ENCODE data around the gene PIANP. TPM values are rescaled to one million over a fixed set of nuclear protein-coding genes. Genes with fewer than 3 reads are reported as not detected.

Gene PIANP, protein sequence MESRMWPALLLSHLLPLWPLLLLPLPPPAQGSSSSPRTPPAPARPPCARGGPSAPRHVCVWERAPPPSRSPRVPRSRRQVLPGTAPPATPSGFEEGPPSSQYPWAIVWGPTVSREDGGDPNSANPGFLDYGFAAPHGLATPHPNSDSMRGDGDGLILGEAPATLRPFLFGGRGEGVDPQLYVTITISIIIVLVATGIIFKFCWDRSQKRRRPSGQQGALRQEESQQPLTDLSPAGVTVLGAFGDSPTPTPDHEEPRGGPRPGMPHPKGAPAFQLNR
- not detected in 2 replicates for total RNA-seq (2021)
- Bru-seq, nascent RNA, result not detected
- BruChase-seq, experiment 1, labeled RNA remaining after a 2-hour chase, result not detected
- not detected for BruChase-seq, experiment 2, labeled RNA remaining after a 6-hour chase
- long read RNA-seq, result 0 reads

GRCh38 chr12:6700646-6701051 lies at the start of gene PIANP:
Gene PIANP (minus strand): TSS chr12:6700815. CDS start chr12:6698061, 2,754 bp downstream.
- TF ChIP-seq EZH2 (IDR thresholded peaks at IDR 0.05; ENCODE audit: low read depth), result 0 out of 2 replicates have a peak, but pooled peaks have one; percentile 35
- no peak for TF ChIP-seq CTCF (conservative IDR thresholded peaks at IDR 0.05)
- H2AFZ ChIP-seq, result no peak within 1 kb of the TSS
- peaks cover 64% of the 10 kb centered on the region for H3K27me3 ChIP-seq (ENCODE audit: insufficient read depth, low read depth)
- H3K4me1 ChIP-seq (replicated peaks; ENCODE audit: insufficient read depth), result no peaks in the 10 kb centered on the region
- no peaks in the 10 kb centered on the region for H4K20me1 ChIP-seq (ENCODE audit: insufficient read depth)
- no peak for DNase-seq
- no peak within 1 kb of the TSS for H3K4me3 ChIP-seq
- H3K4me2 ChIP-seq, result peak within 1 kb of the TSS; percentile 31; the same call in 1 of the 2 replicates
- BruUV-seq (replicated peaks), result no TSS peak
- H3K27ac ChIP-seq, result no peak within 1 kb of the TSS
- H3K9me2 ChIP-seq (ENCODE audit: insufficient read depth), result no peaks in the 10 kb centered on the region
- peaks cover 10% of the 10 kb centered on the region for H3F3A ChIP-seq (ENCODE audit: insufficient read depth, low read depth)
- intact Hi-C loops (cut with micrococcal nuclease; ENCODE audit: unreplicated experiment), result no loop called here
- no peaks in the 10 kb centered on the region for H3K36me3 ChIP-seq (ENCODE audit: low read depth)
- no peaks in the 10 kb centered on the region for H3K9me3 ChIP-seq (ENCODE audit: insufficient read depth, low read depth)
- ChIA-PET CTCF (no interaction called here), POLR2A (ENCODE audit: unreplicated experiment) (no interaction called here)
- H3K79me2 ChIP-seq (ENCODE audit: low read depth), result no peaks in the 10 kb centered on the region

DNA sequence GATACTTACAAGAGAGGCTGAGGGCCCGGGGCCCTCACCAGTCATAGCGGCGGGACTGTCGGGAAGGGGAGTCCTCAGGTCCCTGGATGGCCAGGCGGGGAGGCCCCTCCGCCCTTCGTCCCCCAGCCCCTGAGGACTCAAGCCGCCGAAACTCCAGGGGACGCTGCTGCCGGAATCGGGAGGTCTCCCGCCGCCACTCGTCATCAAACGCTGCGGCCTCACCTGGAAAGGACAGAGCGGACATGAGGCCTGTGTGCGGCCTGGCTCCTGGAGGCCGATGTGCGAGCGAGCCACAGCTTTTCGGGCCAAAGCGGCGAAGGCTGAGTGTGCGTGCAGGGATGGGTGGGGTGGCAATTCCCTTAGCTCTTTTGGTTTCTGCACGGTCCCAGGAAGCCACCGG lies 48.1 kb upstream of the PIANP start:
- TF ChIP-seq CTCF (conservative IDR thresholded peaks at IDR 0.05) (no peak), EZH2 (IDR thresholded peaks at IDR 0.05; ENCODE audit: low read depth) (no peak)
- Histone ChIP-seq H3K4me3 (no peak overlapping the region), H3K27me3 (ENCODE audit: insufficient read depth, low read depth) (no peaks in the 10 kb centered on the region), H3K4me1 (replicated peaks; ENCODE audit: insufficient read depth) (peaks cover 8% of the 10 kb centered on the region), H3K9me2 (ENCODE audit: insufficient read depth) (no peaks in the 10 kb centered on the region), H3F3A (ENCODE audit: insufficient read depth, low read depth) (peaks cover 21% of the 10 kb centered on the region; the same call in 1 of the 2 replicates), H3K36me3 (ENCODE audit: low read depth) (peaks cover 17% of the 10 kb centered on the region), H3K27ac (no peak overlapping the region), H4K20me1 (ENCODE audit: insufficient read depth) (no peaks in the 10 kb centered on the region; the same call in 1 of the 2 replicates), H3K9me3 (ENCODE audit: insufficient read depth, low read depth) (no peaks in the 10 kb centered on the region), H3K4me2 (no peak overlapping the region), H2AFZ (no peak overlapping the region), H3K79me2 (ENCODE audit: low read depth) (peaks cover 26% of the 10 kb centered on the region)
- DNase-seq, result no peak
- intact Hi-C loops (cut with micrococcal nuclease; ENCODE audit: unreplicated experiment), result no loop called here
- POLR2A ChIA-PET (ENCODE audit: unreplicated experiment), result no interaction called here
- CTCF ChIA-PET, result no interaction called here
- no TSS peak for BruUV-seq (replicated peaks)

GRCh38 chr12:6747216-6747615 lies 46.6 kb upstream of the PIANP start:
- ChIA-PET CTCF (no interaction called here), POLR2A (ENCODE audit: unreplicated experiment) (no interaction called here)
- Histone ChIP-seq H3K27ac (no peak overlapping the region), H3K9me2 (ENCODE audit: insufficient read depth) (no peaks in the 10 kb centered on the region), H3K36me3 (ENCODE audit: low read depth) (peaks cover 17% of the 10 kb centered on the region), H3K79me2 (ENCODE audit: low read depth) (peaks cover 19% of the 10 kb centered on the region), H3K4me1 (replicated peaks; ENCODE audit: insufficient read depth) (peaks cover 16% of the 10 kb centered on the region), H3K27me3 (ENCODE audit: insufficient read depth, low read depth) (no peaks in the 10 kb centered on the region), H4K20me1 (ENCODE audit: insufficient read depth) (no peaks in the 10 kb centered on the region; the same call in 1 of the 2 replicates), H3K9me3 (ENCODE audit: insufficient read depth, low read depth) (no peaks in the 10 kb centered on the region), H3F3A (ENCODE audit: insufficient read depth, low read depth) (peaks cover 28% of the 10 kb centered on the region; the same call in 1 of the 2 replicates), H2AFZ (no peak overlapping the region), H3K4me3 (no peak overlapping the region), H3K4me2 (no peak overlapping the region)
- intact Hi-C loops (cut with micrococcal nuclease; ENCODE audit: unreplicated experiment), result no loop called here
- BruUV-seq (replicated peaks), result no TSS peak
- peak in 1 of 2 experiments; percentile 9 for DNase-seq
- TF ChIP-seq EZH2 (IDR thresholded peaks at IDR 0.05; ENCODE audit: low read depth), result no peak
